LNCAP (cell line): Measurements from ENCODE around the gene RUFY4.

Experiments
- TF ChIP-seq, protein P1 (sequence below): fragments of 450-650 bp; IDR thresholded peaks from 2 replicates; pipeline ENCODE4 v1.5.1; 2017; ENCODE audit warnings: mild to moderate bottlenecking

The RUFY4 gene

DNA sequence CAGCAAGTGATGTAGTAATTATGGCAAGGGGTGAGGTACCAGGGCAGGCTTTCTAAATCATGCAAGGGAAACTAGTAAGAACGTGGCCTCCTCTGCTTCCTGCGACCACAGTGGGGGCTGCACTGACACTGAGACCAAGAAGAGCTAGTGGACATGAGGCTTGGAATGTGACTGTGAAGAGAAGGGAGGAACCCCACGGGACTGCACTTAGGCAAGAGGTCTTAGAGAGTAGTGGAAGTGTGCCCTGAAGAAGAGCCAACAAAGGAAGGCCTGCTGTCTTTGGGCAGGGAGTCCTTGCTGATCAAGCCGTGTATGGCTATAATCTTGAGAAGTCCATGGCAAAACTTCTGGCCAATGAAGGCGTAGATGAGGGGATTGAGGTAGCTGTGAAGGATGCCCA lies 8.9 kb upstream of the RUFY4 start:
- TF ChIP-seq, protein P1, sequence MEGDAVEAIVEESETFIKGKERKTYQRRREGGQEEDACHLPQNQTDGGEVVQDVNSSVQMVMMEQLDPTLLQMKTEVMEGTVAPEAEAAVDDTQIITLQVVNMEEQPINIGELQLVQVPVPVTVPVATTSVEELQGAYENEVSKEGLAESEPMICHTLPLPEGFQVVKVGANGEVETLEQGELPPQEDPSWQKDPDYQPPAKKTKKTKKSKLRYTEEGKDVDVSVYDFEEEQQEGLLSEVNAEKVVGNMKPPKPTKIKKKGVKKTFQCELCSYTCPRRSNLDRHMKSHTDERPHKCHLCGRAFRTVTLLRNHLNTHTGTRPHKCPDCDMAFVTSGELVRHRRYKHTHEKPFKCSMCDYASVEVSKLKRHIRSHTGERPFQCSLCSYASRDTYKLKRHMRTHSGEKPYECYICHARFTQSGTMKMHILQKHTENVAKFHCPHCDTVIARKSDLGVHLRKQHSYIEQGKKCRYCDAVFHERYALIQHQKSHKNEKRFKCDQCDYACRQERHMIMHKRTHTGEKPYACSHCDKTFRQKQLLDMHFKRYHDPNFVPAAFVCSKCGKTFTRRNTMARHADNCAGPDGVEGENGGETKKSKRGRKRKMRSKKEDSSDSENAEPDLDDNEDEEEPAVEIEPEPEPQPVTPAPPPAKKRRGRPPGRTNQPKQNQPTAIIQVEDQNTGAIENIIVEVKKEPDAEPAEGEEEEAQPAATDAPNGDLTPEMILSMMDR, result no peak

DNA sequence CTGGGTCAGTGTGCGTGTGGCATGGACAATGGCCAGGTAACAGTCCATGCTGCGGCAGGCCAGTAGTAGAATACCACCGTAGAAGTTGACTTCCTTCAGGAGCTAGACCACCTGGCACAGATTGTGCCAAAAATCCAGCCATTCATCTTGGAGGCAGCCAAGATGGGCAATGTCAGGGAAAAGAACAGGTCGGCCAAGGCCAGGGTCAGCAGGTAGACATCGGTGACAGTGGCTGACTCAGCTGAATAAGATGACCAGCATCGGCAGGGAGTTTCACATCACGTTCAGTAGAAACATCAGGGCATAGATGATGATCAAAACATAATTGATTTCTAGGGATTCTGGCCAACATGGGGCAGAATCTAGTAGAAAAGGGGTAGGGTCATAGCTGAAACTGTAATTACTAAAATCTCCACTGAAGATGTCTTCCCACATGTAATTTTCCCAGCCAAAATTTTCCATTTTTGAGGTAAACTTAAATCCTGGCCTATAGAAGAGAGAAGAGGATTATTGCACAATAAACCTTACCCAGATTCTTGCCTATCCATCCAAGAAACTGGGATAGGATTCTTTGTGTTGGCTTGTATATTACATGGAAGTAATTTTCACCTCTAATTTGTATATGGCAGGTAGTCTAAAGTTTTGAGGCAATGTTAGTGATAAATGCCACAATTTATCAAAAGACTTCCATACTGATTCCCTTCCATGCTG lies 7.9 kb upstream of the RUFY4 start:
- TF ChIP-seq, protein P1, result no peak

DNA sequence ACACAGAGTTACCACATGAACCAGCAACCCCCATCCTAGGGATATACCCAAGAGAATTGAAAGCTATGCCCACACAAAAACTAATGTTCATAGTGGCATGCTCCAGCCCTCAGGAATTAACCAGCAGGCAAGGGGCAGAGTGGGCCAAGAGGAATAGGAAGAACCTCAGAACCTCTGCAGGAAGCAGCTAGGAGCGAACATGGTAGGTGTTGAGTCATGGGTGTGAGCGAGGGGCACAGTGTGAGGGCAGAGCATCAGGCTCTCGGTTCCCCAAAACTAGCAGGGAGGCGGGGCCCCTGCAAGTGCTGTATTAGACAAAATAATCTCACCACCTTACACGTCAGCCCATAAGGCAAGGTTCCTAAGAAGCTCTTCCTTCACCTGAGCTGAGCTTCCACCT lies 5.6 kb upstream of the RUFY4 start:
- TF ChIP-seq, protein P1, result no peak

DNA sequence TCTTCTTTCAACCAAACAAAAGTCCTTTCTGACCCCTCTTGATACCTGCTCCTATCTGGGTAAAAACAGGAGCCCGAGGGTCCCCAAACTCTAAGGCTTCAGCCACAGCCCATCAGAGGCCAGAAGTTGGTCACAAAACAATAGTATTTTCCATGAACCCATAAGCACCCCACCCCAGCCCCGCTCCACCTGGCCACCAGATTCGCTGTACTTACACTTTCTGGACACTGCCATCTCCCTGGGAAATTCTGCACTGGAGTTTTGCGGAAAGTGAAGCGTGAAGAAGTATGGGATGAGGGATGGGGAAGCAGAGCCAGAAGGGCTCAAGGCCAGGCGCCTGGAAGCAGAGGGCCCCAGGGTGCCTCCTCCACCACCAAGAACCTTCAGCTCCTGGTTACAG lies 5.2 kb upstream of the RUFY4 start:
- TF ChIP-seq, protein P1, result no peak

DNA sequence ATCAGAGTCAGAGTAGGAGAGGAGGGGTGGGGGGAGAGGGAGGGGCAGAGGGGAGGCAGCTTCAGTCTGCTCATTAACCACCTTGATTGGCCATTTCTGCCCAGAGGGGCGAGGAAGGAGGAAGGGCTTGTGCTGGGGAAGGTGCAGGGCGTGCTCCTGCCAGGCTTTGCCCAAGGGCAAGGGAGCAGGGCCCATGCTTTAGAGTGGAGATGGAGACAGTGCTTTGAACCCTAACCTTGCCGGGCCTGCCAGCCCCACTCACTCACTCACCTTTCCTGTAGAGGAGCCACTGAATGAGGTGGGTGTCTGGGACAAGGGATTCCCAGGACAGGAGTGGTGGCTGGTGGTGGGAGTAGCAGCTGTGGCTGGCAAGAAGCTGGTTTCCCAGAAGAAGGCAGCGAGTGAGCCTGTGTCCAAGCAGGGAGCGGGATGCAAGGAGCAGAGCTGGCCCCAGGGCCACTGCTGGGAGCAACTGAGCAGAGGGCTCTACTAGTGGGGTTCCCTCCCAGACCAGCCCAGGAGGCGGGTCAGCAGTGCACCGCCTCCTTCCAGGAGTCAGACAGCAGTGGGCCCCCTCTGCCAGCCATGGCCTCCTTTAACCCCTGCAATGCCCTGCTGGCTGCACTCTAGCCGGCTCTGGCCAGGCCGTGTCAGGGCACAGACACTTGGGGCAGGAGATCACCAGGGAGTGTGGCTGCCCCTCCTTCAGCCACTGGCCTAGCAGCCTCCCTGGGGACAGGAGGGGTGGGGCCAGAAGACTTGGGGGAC lies 3.6 kb upstream of the RUFY4 start:
- TF ChIP-seq, protein P1, result no peak

DNA sequence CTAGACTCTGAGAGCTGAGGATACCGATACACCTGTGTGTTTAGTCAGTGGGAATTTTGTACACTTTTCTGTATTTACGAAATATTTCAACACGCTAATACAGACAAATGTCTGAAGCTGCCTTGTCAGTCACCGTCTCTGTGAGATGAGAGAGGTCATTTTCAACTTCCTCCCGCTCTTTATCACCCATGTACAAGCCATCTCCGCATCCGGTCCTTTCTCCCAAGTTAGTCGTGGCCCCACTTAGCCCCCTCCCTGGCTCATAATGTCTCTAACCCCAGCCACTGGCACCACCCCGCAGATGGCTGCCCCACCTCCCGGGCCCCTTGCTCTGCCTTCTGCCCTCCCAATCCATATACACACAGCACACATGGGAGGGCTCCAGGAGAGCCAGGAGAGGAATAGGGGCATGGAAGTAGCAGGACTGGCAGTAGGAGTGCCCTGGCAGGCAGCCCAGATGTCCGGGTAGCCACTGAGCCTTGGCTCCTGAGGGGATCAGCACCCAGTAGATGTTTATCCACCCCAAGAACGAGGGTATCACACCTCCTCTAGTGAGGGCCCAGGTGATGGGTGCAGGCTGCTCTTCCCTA lies 2.0 kb upstream of the RUFY4 start:
- TF ChIP-seq, protein P1, result no peak

DNA sequence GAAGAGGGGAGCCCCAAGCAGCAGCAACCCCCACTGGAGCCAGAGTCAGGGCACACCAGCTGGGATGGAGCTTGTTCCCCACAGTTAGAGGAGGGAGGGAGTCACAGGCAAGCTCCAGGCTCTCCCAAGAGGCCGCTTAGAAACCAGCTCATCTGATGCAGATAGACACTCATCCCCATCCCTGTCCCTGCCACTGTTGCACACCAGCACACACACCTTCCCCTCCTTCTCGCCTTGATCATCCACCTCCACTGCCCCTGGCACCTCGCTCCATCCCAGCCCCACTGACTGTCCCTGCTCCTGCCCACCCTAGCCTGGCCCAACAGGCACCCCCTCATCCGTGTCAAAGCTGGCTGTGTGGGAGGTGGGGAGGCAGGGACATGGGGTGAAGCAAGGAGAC lies 1.5 kb upstream of the RUFY4 start:
- TF ChIP-seq, protein P1, result no peak
